Brain microvascular endothelial cell (primary cell): ENCODE data around the gene CCDC187.
"Not testable (repeated sequence)": the region's sequence is repeated elsewhere in the genome, so short reads cannot be mapped to it uniquely, and the experiment has no call there.

Experiments
- DNase-seq: peaks from one replicate; pipeline ENCODE4 v3.0.0-alpha.2; 2020
- H3K27ac ChIP-seq: fragments of 250-450 bp; sonication (Bioruptor Pico); 2 replicates; pipeline ENCODE4 v1.5.1; 2020; ENCODE audit warnings: mild to moderate bottlenecking, moderate library complexity
- H3K27me3 ChIP-seq: fragments of 250-450 bp; sonication (Bioruptor Pico); replicated peaks from 2 replicates; pipeline ENCODE4 v1.5.1; 2020; ENCODE audit warnings: mild to moderate bottlenecking
- H3K36me3 ChIP-seq: fragments of 250-450 bp; sonication (Bioruptor Pico); replicated peaks from 2 replicates; pipeline ENCODE4 v1.5.1; 2020; ENCODE audit warnings: mild to moderate bottlenecking
- H3K4me3 ChIP-seq: 2 replicates; pipeline ENCODE4 v1.5.1; 2011; ENCODE audit warnings: low read depth, mild to moderate bottlenecking, control low read depth, low read length, moderate library complexity
- CTCF ChIP-seq: IDR thresholded peaks from 2 replicates; pipeline ENCODE4 v1.5.1; 2011; ENCODE audit warnings: low read depth, mild to moderate bottlenecking, moderate library complexity, low read length, control low read depth, inconsistent platforms; ENCODE audit errors: missing control alignments
- in situ Hi-C: cut with HindIII; loops from 2 replicates; pipeline ENCODE4 v1.10.0; 2017; ENCODE audit warnings: low sequenced_read_pairs, low pct_ligation_motif_present

The CCDC187 gene

GRCh38 chr9:136303825-136304416 lies at the start of gene CCDC187:
Gene CCDC187, minus strand, starts transcription at chr9:136304094. Its CDS starts 264 bp downstream, at chr9:136303830.
- Histone ChIP-seq H3K4me3 (no peak within 1 kb of the TSS), H3K27ac (no peak within 1 kb of the TSS), H3K27me3 (no peaks in the 10 kb centered on the region), H3K36me3 (no peaks in the 10 kb centered on the region)
- in situ Hi-C loops = no loop called here
- DNase-seq = no peak
- TF ChIP-seq CTCF = no peak

- in situ Hi-C loops = no loop called here
- Histone ChIP-seq H3K27me3 (no peaks in the 10 kb centered on the region), H3K4me3 (no peak overlapping the region), H3K36me3 (peaks cover 9% of the 10 kb centered on the region), H3K27ac (no peak overlapping the region)
- TF ChIP-seq CTCF = no peak
- DNase-seq = no peak
These were observed 49.2 kb upstream of the CCDC187 start for GRCh38 chr9:136353088-136353487.

GRCh38 chr9:136352682-136353081 lies 48.8 kb upstream of the CCDC187 start:
- in situ Hi-C loops = no loop called here

GRCh38 chr9:136351868-136352267 lies 48.0 kb upstream of the CCDC187 start:
- H3K27me3 ChIP-seq, DNase-seq, H3K4me3 ChIP-seq, H3K36me3 ChIP-seq, in situ Hi-C loops, H3K27ac ChIP-seq: not testable (repeated sequence)

More at GRCh38 chr9:136352682-136353081, 48.8 kb upstream of the CCDC187 start:
- Histone ChIP-seq H3K27ac (no peak overlapping the region), H3K36me3 (peaks cover 6% of the 10 kb centered on the region), H3K27me3 (no peaks in the 10 kb centered on the region), H3K4me3 (no peak overlapping the region)
- no peak for TF ChIP-seq CTCF
- no peak for DNase-seq

- peaks cover 2% of the 10 kb centered on the region for H3K36me3 ChIP-seq
- no peak for TF ChIP-seq CTCF
- no peak overlapping the region for H3K27ac ChIP-seq
- no peak overlapping the region for H3K4me3 ChIP-seq
- in situ Hi-C loops = no loop called here
- no peaks in the 10 kb centered on the region for H3K27me3 ChIP-seq
- no peak for DNase-seq
These were observed 47.4 kb upstream of the CCDC187 start for GRCh38 chr9:136351252-136351800.

GRCh38 chr9:136349546-136349945 lies 45.7 kb upstream of the CCDC187 start:
- no peak for TF ChIP-seq CTCF
- no peak for DNase-seq
- no peaks in the 10 kb centered on the region for H3K36me3 ChIP-seq
- no peaks in the 10 kb centered on the region for H3K27me3 ChIP-seq
- H3K27ac ChIP-seq = no peak overlapping the region
- in situ Hi-C loops = no loop called here
- no peak overlapping the region for H3K4me3 ChIP-seq
